ENCODE data around the gene ADAMTS13.

ADAMTS13 gene

GRCh38 chr9:133468374-133468773 is 46.2 kb downstream of the ADAMTS13 start:
- H3K4me3 ChIP-seq (ENCODE audit: low read depth, low read length), result no peak overlapping the region
- DNase-seq (ENCODE audit: low read depth), result no peak
- in situ Hi-C loops (cut with HindIII; ENCODE audit: low sequenced_read_pairs), result loop anchor here (5.0 kb wide), 1 partner anchor 91 kb away; the partner anchor contains the start of genes STKLD1 and SURF4
- no peak for TF ChIP-seq CTCF (IDR thresholded peaks at IDR 0.05; ENCODE audit: low read depth, low read length, missing control alignments)

GRCh38 chr9:133468777-133469421 is 46.7 kb downstream of the ADAMTS13 start:
- in situ Hi-C loops (cut with HindIII; ENCODE audit: low sequenced_read_pairs), result loop anchor here (5.0 kb wide), 1 partner anchor 92 kb away; the partner anchor contains the start of genes STKLD1 and SURF4
- no peak overlapping the region for H3K4me3 ChIP-seq (ENCODE audit: low read depth, low read length)
- no peak for TF ChIP-seq CTCF (IDR thresholded peaks at IDR 0.05; ENCODE audit: low read depth, low read length, missing control alignments)
- no peak for DNase-seq (ENCODE audit: low read depth)

- H3K4me3 ChIP-seq (ENCODE audit: low read depth, low read length), result no peak overlapping the region
- in situ Hi-C loops (cut with HindIII; ENCODE audit: low sequenced_read_pairs), result no loop called here
- no peak for TF ChIP-seq CTCF (IDR thresholded peaks at IDR 0.05; ENCODE audit: low read depth, low read length, missing control alignments)
- DNase-seq (ENCODE audit: low read depth), result no peak
Observed at GRCh38 chr9:133470427-133470924, 48.3 kb downstream of the ADAMTS13 start.

GRCh38 chr9:133470988-133471387 is 48.8 kb downstream of the ADAMTS13 start:
- H3K4me3 ChIP-seq (ENCODE audit: low read depth, low read length), result no peak overlapping the region
- in situ Hi-C loops (cut with HindIII; ENCODE audit: low sequenced_read_pairs), result no loop called here
- DNase-seq (ENCODE audit: low read depth), result no peak
- no peak for TF ChIP-seq CTCF (IDR thresholded peaks at IDR 0.05; ENCODE audit: low read depth, low read length, missing control alignments)

GRCh38 chr9:133471551-133472276 is 49.5 kb downstream of the ADAMTS13 start:
- no peak overlapping the region for H3K4me3 ChIP-seq (ENCODE audit: low read depth, low read length)
- DNase-seq (ENCODE audit: low read depth), result no peak
- no peak for TF ChIP-seq CTCF (IDR thresholded peaks at IDR 0.05; ENCODE audit: low read depth, low read length, missing control alignments)
- in situ Hi-C loops (cut with HindIII; ENCODE audit: low sequenced_read_pairs), result no loop called here

- DNase-seq (ENCODE audit: low read depth), result no peak
- H3K4me3 ChIP-seq (ENCODE audit: low read depth, low read length), result no peak overlapping the region
- no peak for TF ChIP-seq CTCF (IDR thresholded peaks at IDR 0.05; ENCODE audit: low read depth, low read length, missing control alignments)
- in situ Hi-C loops (cut with HindIII; ENCODE audit: low sequenced_read_pairs), result no loop called here
Observed at GRCh38 chr9:133472277-133472645, 50.1 kb downstream of the ADAMTS13 start.

Data from astrocyte of the cerebellum (primary cell).